HG03108 (cell line): ENCODE results near the gene ZNF543.

Experiments
- ATAC-seq: cut with Tn5 transposase; IDR thresholded peaks from one replicate; pipeline ENCODE4 v1.9.1; 2021; ENCODE audit warnings: moderate library complexity; ENCODE audit not compliant: unreplicated experiment

ZNF543 gene

DNA sequence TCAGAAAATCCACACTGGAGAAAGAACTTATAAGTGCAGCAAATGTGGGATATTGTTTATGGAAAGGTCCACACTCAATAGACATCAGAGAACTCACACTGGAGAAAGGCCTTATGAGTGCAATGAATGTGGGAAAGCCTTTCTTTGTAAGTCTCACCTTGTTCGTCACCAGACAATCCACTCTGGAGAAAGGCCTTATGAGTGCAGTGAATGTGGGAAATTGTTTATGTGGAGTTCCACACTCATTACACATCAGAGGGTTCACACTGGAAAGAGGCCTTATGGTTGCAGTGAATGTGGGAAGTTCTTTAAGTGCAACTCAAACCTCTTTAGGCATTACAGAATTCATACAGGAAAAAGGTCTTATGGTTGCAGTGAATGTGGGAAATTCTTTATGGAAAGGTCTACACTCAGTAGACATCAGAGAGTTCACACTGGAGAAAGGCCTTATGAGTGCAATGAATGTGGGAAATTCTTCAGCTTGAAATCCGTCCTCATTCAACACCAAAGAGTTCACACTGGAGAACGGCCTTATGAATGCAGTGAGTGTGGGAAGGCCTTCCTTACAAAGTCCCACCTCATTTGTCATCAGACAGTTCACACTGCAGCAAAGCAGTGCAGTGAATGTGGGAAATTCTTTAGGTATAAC lies 57.4 kb downstream of the ZNF543 start:
- no peak for ATAC-seq
